ENCODE data around the gene MOCS2. TPM values are rescaled to one million over a fixed set of nuclear protein-coding genes. Genes with fewer than 3 reads are reported as not detected.

The MOCS2 gene
- total and polyA plus RNA-seq, 10 of the 15 experiments (the other 5 are each of a cell fraction or from before 2014, with no cell fraction given) = 11.0 to 27.4 (median 22.5) TPM

DNA sequence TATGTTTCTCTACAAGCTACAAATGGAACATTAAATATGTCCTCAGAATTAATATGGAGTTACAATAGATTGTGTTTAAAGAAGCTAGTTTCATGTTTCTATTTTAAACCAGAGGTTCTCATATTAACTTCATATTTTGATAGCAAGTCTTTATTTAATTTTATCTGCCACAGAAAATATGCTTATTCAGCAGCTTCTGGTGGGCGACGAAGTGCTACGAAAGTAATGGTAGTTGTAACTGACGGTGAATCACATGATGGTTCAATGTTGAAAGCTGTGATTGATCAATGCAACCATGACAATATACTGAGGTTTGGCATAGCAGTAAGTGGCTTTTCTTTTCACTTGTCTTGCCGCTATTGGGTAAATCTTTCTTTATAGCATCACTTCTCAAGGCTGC, 54.2 kb downstream of the MOCS2 start:
- TF ChIP-seq STAT3 (IDR thresholded peaks at IDR 0.05; ENCODE audit: low read depth, low read length) (no peak), TARDBP (IDR thresholded peaks at IDR 0.05; ENCODE audit: borderline replicate concordance) (no peak)
- intact Hi-C loops (cut with micrococcal nuclease; ENCODE audit: unreplicated experiment) (no loop called here), in situ Hi-C loops (cut with MboI) (no loop called here)
- H3K4me3 ChIP-seq = no peak overlapping the region
- H3K36me3 ChIP-seq (ENCODE audit: control insufficient read depth in 2 of 2, insufficient read depth in 2 of 2, low read length in 1 of 2) = no peaks in the 10 kb centered on the region
- ChIA-PET CTCF (no interaction called here), SMC1A (ENCODE audit: uncharacterized antibody, unreplicated experiment) (no interaction called here), POLR2A (no interaction called here), RAD21 (ENCODE audit: unreplicated experiment) (no interaction called here)
- no peak overlapping the region for H2AFZ ChIP-seq (ENCODE audit: control insufficient read depth, low read depth, low read length)
- BruUV-seq (replicated peaks) = no TSS peak
- H3K27me3 ChIP-seq (replicated peaks in 1 of 2; ENCODE audit: control insufficient read depth in 2 of 2, insufficient read depth in 2 of 2, low read length in 1 of 2) = no peaks in the 10 kb centered on the region; a peak in 1 of 4 replicates
- H3K9ac ChIP-seq (ENCODE audit: control insufficient read depth, insufficient read depth, low read length) = no peak overlapping the region
- H3K4me2 ChIP-seq (ENCODE audit: control insufficient read depth, insufficient read depth) = no peak overlapping the region
- DNase-seq (ENCODE audit: low read depth, low spot score) (no peak), FAIRE-seq (no peak), ATAC-seq (no peak)
- no peaks in the 10 kb centered on the region for H3K79me2 ChIP-seq (ENCODE audit: control insufficient read depth, insufficient read depth, low read length)
- no peaks in the 10 kb centered on the region for H3K9me3 ChIP-seq (replicated peaks; ENCODE audit: control insufficient read depth, insufficient read depth, low read length)
- 78% methylated on average over 5 of the region's 5 CpGs for WGBS (ENCODE audit: insufficient coverage, insufficient replicate concordance, low lambda C conversion rate, missing lambda C conversion rate)
- H3K27ac ChIP-seq (ENCODE audit: control insufficient read depth, insufficient read depth) = no peak overlapping the region
- H3K4me1 ChIP-seq (ENCODE audit: control insufficient read depth, insufficient read depth, low read length) = no peaks in the 10 kb centered on the region
- H4K20me1 ChIP-seq (ENCODE audit: control insufficient read depth, insufficient read depth) = no peaks in the 10 kb centered on the region

DNA sequence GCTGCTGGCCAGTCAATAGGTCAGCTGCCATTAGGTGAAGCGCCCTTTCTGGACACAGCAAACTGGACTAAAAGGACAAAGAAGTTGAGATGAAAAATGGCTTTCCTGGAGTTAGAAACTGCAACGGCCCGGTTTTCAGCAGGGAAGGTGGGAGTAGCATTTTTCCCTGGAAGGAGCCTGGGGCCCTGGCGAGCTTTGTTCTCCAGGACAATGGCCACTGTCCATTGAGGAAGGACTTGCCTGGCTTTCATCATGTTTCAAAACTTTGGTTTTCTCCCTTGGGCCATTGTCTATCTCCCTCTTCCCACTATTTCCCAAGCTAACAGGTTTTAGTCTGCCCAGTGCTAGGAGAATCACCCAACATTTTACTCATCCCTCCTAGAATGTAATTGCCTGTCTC, 56.2 kb downstream of the MOCS2 start:
- in situ Hi-C loops (cut with MboI) = no loop called here
- SMC1A ChIA-PET (ENCODE audit: uncharacterized antibody, unreplicated experiment) = interaction anchor here (0.7 kb wide), 1 partner anchor 12 kb away, joined by 3 read pairs; no protein-coding TSS in a partner anchor
- Histone ChIP-seq H4K20me1 (ENCODE audit: control insufficient read depth, insufficient read depth) (no peaks in the 10 kb centered on the region), H3K79me2 (ENCODE audit: control insufficient read depth, insufficient read depth, low read length) (no peaks in the 10 kb centered on the region), H3K4me1 (ENCODE audit: control insufficient read depth, insufficient read depth, low read length) (no peaks in the 10 kb centered on the region), H3K9me3 (replicated peaks; ENCODE audit: control insufficient read depth, insufficient read depth, low read length) (no peaks in the 10 kb centered on the region), H3K27ac (ENCODE audit: control insufficient read depth, insufficient read depth) (no peak overlapping the region), H3K4me2 (ENCODE audit: control insufficient read depth, insufficient read depth) (no peak overlapping the region), H3K4me3 (no peak overlapping the region), H3K9ac (ENCODE audit: control insufficient read depth, insufficient read depth, low read length) (no peak overlapping the region), H3K36me3 (ENCODE audit: control insufficient read depth in 2 of 2, insufficient read depth in 2 of 2, low read length in 1 of 2) (no peaks in the 10 kb centered on the region), H2AFZ (ENCODE audit: control insufficient read depth, low read depth, low read length) (no peak overlapping the region), H3K27me3 (replicated peaks in 1 of 2; ENCODE audit: control insufficient read depth in 2 of 2, insufficient read depth in 2 of 2, low read length in 1 of 2) (no peaks in the 10 kb centered on the region; a peak in 1 of 4 replicates)
- RAD21 ChIA-PET (ENCODE audit: unreplicated experiment) = no interaction called here
- FAIRE-seq (no peak), ATAC-seq (no peak), DNase-seq (ENCODE audit: low read depth, low spot score) (no peak)
- no TSS peak for BruUV-seq (replicated peaks)
- TF ChIP-seq HDAC2 (IDR thresholded peaks at IDR 0.05) = no peak
- TF ChIP-seq, protein P1, sequence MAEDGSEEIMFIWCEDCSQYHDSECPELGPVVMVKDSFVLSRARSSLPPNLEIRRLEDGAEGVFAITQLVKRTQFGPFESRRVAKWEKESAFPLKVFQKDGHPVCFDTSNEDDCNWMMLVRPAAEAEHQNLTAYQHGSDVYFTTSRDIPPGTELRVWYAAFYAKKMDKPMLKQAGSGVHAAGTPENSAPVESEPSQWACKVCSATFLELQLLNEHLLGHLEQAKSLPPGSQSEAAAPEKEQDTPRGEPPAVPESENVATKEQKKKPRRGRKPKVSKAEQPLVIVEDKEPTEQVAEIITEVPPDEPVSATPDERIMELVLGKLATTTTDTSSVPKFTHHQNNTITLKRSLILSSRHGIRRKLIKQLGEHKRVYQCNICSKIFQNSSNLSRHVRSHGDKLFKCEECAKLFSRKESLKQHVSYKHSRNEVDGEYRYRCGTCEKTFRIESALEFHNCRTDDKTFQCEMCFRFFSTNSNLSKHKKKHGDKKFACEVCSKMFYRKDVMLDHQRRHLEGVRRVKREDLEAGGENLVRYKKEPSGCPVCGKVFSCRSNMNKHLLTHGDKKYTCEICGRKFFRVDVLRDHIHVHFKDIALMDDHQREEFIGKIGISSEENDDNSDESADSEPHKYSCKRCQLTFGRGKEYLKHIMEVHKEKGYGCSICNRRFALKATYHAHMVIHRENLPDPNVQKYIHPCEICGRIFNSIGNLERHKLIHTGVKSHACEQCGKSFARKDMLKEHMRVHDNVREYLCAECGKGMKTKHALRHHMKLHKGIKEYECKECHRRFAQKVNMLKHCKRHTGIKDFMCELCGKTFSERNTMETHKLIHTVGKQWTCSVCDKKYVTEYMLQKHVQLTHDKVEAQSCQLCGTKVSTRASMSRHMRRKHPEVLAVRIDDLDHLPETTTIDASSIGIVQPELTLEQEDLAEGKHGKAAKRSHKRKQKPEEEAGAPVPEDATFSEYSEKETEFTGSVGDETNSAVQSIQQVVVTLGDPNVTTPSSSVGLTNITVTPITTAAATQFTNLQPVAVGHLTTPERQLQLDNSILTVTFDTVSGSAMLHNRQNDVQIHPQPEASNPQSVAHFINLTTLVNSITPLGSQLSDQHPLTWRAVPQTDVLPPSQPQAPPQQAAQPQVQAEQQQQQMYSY (CRISPR knock-in tag; IDR thresholded peaks at IDR 0.05) = no peak
- CTCF ChIA-PET = no interaction called here
- POLR2A ChIA-PET = no interaction called here
- WGBS (ENCODE audit: insufficient coverage, insufficient replicate concordance, low lambda C conversion rate, missing lambda C conversion rate) = 34% methylated on average over 4 of the region's 4 CpGs
- intact Hi-C loops (cut with micrococcal nuclease; ENCODE audit: unreplicated experiment) = no loop called here
